ENCODE results near the gene PITPNB. TPM values are rescaled to one million over a fixed set of nuclear protein-coding genes. Genes with fewer than 3 reads are reported as not detected.

PITPNB gene
- total RNA-seq, 1 experiment from 2014 or later, result 135 TPM

- CTCF ChIA-PET, result no interaction called here
- peaks cover 25% of the 10 kb centered on the region for H3K4me1 ChIP-seq (ENCODE audit: insufficient read depth, low read length, poor library complexity, severe bottlenecking)
These were observed 7.7 kb downstream of the PITPNB start for GRCh38 chr22:27911330-27911729.

GRCh38 chr22:27906241-27906640 lies 12.8 kb downstream of the PITPNB start:
- H3K4me3 ChIP-seq (ENCODE audit: low read depth, low read length, poor library complexity, severe bottlenecking), result no peak overlapping the region
- peaks cover 68% of the 10 kb centered on the region for H3K36me3 ChIP-seq (ENCODE audit: insufficient read depth, low read length, poor library complexity, severe bottlenecking)
- H3K4me1 ChIP-seq (ENCODE audit: insufficient read depth, low read length, poor library complexity, severe bottlenecking), result no peaks in the 10 kb centered on the region
- no peak for DNase-seq (ENCODE audit: low spot score)
- H3K9me3 ChIP-seq (ENCODE audit: low read depth, low read length, poor library complexity, severe bottlenecking), result no peaks in the 10 kb centered on the region
- no peak overlapping the region for H3K27ac ChIP-seq (ENCODE audit: low read depth, low read length, poor library complexity, severe bottlenecking)
- intact Hi-C loops (cut with micrococcal nuclease; ENCODE audit: unreplicated experiment), result no loop called here
- ChIA-PET CTCF (no interaction called here), POLR2A (ENCODE audit: low non-redundant PET) (no interaction called here)
- TF ChIP-seq EZH2 (IDR thresholded peaks at IDR 0.05; ENCODE audit: borderline replicate concordance, low read depth, low read length, poor library complexity, severe bottlenecking) (no peak), CTCF (conservative IDR thresholded peaks at IDR 0.05; ENCODE audit: low read depth, low read length) (no peak)
- BruUV-seq (replicated peaks), result no TSS peak
- no peaks in the 10 kb centered on the region for H3K27me3 ChIP-seq (replicated peaks; ENCODE audit: insufficient read depth, low read depth, low read length, poor library complexity)

More at GRCh38 chr22:27911330-27911729, 7.7 kb downstream of the PITPNB start:
- Histone ChIP-seq H3K36me3 (ENCODE audit: insufficient read depth, low read length, poor library complexity, severe bottlenecking) (peaks cover 44% of the 10 kb centered on the region), H3K9me3 (ENCODE audit: low read depth, low read length, poor library complexity, severe bottlenecking) (no peaks in the 10 kb centered on the region), H3K27ac (ENCODE audit: low read depth, low read length, poor library complexity, severe bottlenecking) (no peak overlapping the region), H3K27me3 (replicated peaks; ENCODE audit: insufficient read depth, low read depth, low read length, poor library complexity) (no peaks in the 10 kb centered on the region), H3K4me3 (ENCODE audit: low read depth, low read length, poor library complexity, severe bottlenecking) (no peak overlapping the region)
- BruUV-seq (replicated peaks), result no TSS peak
- no peak for TF ChIP-seq CTCF (conservative IDR thresholded peaks at IDR 0.05; ENCODE audit: low read depth, low read length)
- no peak for TF ChIP-seq EZH2 (IDR thresholded peaks at IDR 0.05; ENCODE audit: borderline replicate concordance, low read depth, low read length, poor library complexity, severe bottlenecking)
- intact Hi-C loops (cut with micrococcal nuclease; ENCODE audit: unreplicated experiment), result no loop called here
- POLR2A ChIA-PET (ENCODE audit: low non-redundant PET), result no interaction called here
- no peak for DNase-seq (ENCODE audit: low spot score)

GRCh38 chr22:27905653-27906052 lies 13.4 kb downstream of the PITPNB start:
- TF ChIP-seq CTCF (conservative IDR thresholded peaks at IDR 0.05; ENCODE audit: low read depth, low read length) (no peak), EZH2 (IDR thresholded peaks at IDR 0.05; ENCODE audit: borderline replicate concordance, low read depth, low read length, poor library complexity, severe bottlenecking) (no peak)
- DNase-seq (ENCODE audit: low spot score), result no peak
- CTCF ChIA-PET, result no interaction called here
- no TSS peak for BruUV-seq (replicated peaks)
- Histone ChIP-seq H3K27me3 (replicated peaks; ENCODE audit: insufficient read depth, low read depth, low read length, poor library complexity) (no peaks in the 10 kb centered on the region), H3K9me3 (ENCODE audit: low read depth, low read length, poor library complexity, severe bottlenecking) (no peaks in the 10 kb centered on the region), H3K4me1 (ENCODE audit: insufficient read depth, low read length, poor library complexity, severe bottlenecking) (no peaks in the 10 kb centered on the region), H3K4me3 (ENCODE audit: low read depth, low read length, poor library complexity, severe bottlenecking) (no peak overlapping the region), H3K36me3 (ENCODE audit: insufficient read depth, low read length, poor library complexity, severe bottlenecking) (peaks cover 62% of the 10 kb centered on the region), H3K27ac (ENCODE audit: low read depth, low read length, poor library complexity, severe bottlenecking) (no peak overlapping the region)
- POLR2A ChIA-PET (ENCODE audit: low non-redundant PET), result no interaction called here
- intact Hi-C loops (cut with micrococcal nuclease; ENCODE audit: unreplicated experiment), result no loop called here
